Measurements from ENCODE around the gene VCAM1.

- TF ChIP-seq CTCF (conservative IDR thresholded peaks at IDR 0.05; ENCODE audit: low read depth, low read length) (no peak), EZH2 (IDR thresholded peaks at IDR 0.05; ENCODE audit: borderline replicate concordance, low read depth, low read length, poor library complexity, severe bottlenecking) (no peak)
These were observed 42.9 kb downstream of the VCAM1 start for GRCh38 chr1:100762461-100762860.
